MG63 (cell line): Measurements from ENCODE around the gene TNFRSF21. TPM values are rescaled to one million over a fixed set of nuclear protein-coding genes. Genes with fewer than 3 reads are reported as not detected.
"Not testable (repeated sequence)": the region's sequence is repeated elsewhere in the genome, so short reads cannot be mapped to it uniquely, and the experiment has no call there.

Experiments
- DNase-seq: peaks from one replicate; pipeline ENCODE4 v3.0.0-alpha.2; 2020
- H3K27me3 ChIP-seq: fragments of 250-450 bp; sonication (Bioruptor Pico); 2 replicates; pipeline ENCODE4 v1.5.1; 2020; ENCODE audit warnings: mild to moderate bottlenecking, moderate library complexity
- H3K36me3 ChIP-seq: fragments of 250-450 bp; sonication (Bioruptor Pico); 2 replicates; pipeline ENCODE4 v1.5.1; 2020; ENCODE audit warnings: mild to moderate bottlenecking, moderate library complexity
- H3K4me3 ChIP-seq: fragments of 250-450 bp; sonication (Bioruptor Pico); 2 replicates; pipeline ENCODE4 v1.5.1; 2020; ENCODE audit warnings: mild to moderate bottlenecking, moderate library complexity
- H3K9me3 ChIP-seq: fragments of 250-450 bp; sonication (Bioruptor Pico); 2 replicates; pipeline ENCODE4 v1.5.1; 2020; ENCODE audit warnings: mild to moderate bottlenecking, moderate library complexity
- total RNA-seq: library from RNA; depleted of rRNA; stranded (reverse); fragments of >200 nt; shearing (Covaris generic); gene quantifications from 2 replicates; pipeline ENCODE4 v1.2.3, GENCODE V29; 2014; ENCODE audit warnings: low replicate concordance

The TNFRSF21 gene
- total RNA-seq, 1 experiment from 2014 or later, result 0.76 TPM

GRCh38 chr6:47335466-47335865 is 25.8 kb upstream of the TNFRSF21 start:
- Histone ChIP-seq H3K4me3 (no peak overlapping the region), H3K36me3 (no peaks in the 10 kb centered on the region), H3K9me3 (no peaks in the 10 kb centered on the region), H3K27me3 (no peaks in the 10 kb centered on the region)
- DNase-seq, result no peak

- Histone ChIP-seq H3K27me3 (no peaks in the 10 kb centered on the region), H3K36me3 (no peaks in the 10 kb centered on the region)
- no peak for DNase-seq
Measured at GRCh38 chr6:47334334-47334733, 24.6 kb upstream of the TNFRSF21 start.

GRCh38 chr6:47328606-47329005 is 18.9 kb upstream of the TNFRSF21 start:
- not testable (repeated sequence) for H3K27me3 ChIP-seq, H3K4me3 ChIP-seq, H3K36me3 ChIP-seq, DNase-seq, H3K9me3 ChIP-seq

More at GRCh38 chr6:47334334-47334733, 24.6 kb upstream of the TNFRSF21 start:
- no peak overlapping the region for H3K4me3 ChIP-seq
- no peaks in the 10 kb centered on the region for H3K9me3 ChIP-seq

GRCh38 chr6:47328139-47328538 is 18.4 kb upstream of the TNFRSF21 start:
- H3K9me3 ChIP-seq, H3K4me3 ChIP-seq, H3K27me3 ChIP-seq, DNase-seq, H3K36me3 ChIP-seq: not testable (repeated sequence)

GRCh38 chr6:47323887-47324286 is 14.2 kb upstream of the TNFRSF21 start:
- H3K9me3 ChIP-seq, result no peaks in the 10 kb centered on the region
- no peak for DNase-seq
- H3K36me3 ChIP-seq, result no peaks in the 10 kb centered on the region
- H3K27me3 ChIP-seq, result no peaks in the 10 kb centered on the region
- H3K4me3 ChIP-seq, result no peak overlapping the region

- DNase-seq, result no peak
Measured at GRCh38 chr6:47323321-47323720, 13.6 kb upstream of the TNFRSF21 start.

GRCh38 chr6:47321577-47321976 is 11.9 kb upstream of the TNFRSF21 start:
- DNase-seq, result no peak

More at GRCh38 chr6:47323321-47323720, 13.6 kb upstream of the TNFRSF21 start:
- H3K36me3 ChIP-seq, result no peaks in the 10 kb centered on the region
- H3K9me3 ChIP-seq, result no peaks in the 10 kb centered on the region
- H3K27me3 ChIP-seq, result no peaks in the 10 kb centered on the region
- no peak overlapping the region for H3K4me3 ChIP-seq

GRCh38 chr6:47319867-47320266 is 10.2 kb upstream of the TNFRSF21 start:
- Histone ChIP-seq H3K4me3 (no peak overlapping the region), H3K9me3 (no peaks in the 10 kb centered on the region), H3K27me3 (no peaks in the 10 kb centered on the region), H3K36me3 (no peaks in the 10 kb centered on the region)
- no peak for DNase-seq

More at GRCh38 chr6:47321577-47321976, 11.9 kb upstream of the TNFRSF21 start:
- Histone ChIP-seq H3K27me3 (no peaks in the 10 kb centered on the region), H3K4me3 (no peak overlapping the region), H3K9me3 (no peaks in the 10 kb centered on the region), H3K36me3 (no peaks in the 10 kb centered on the region)

GRCh38 chr6:47319382-47319781 is 9.7 kb upstream of the TNFRSF21 start:
- Histone ChIP-seq H3K4me3 (no peak overlapping the region), H3K36me3 (no peaks in the 10 kb centered on the region), H3K27me3 (no peaks in the 10 kb centered on the region), H3K9me3 (no peaks in the 10 kb centered on the region)
- no peak for DNase-seq

- DNase-seq, result no peak
- Histone ChIP-seq H3K4me3 (no peak overlapping the region), H3K9me3 (no peaks in the 10 kb centered on the region), H3K36me3 (no peaks in the 10 kb centered on the region), H3K27me3 (no peaks in the 10 kb centered on the region)
Measured at GRCh38 chr6:47318236-47318989, 8.7 kb upstream of the TNFRSF21 start.

- not testable (repeated sequence) for DNase-seq, H3K9me3 ChIP-seq, H3K27me3 ChIP-seq, H3K36me3 ChIP-seq, H3K4me3 ChIP-seq
Measured at GRCh38 chr6:47315181-47315580, 5.5 kb upstream of the TNFRSF21 start.

GRCh38 chr6:47310131-47310480 is 401 bp upstream of the TNFRSF21 start:
- no peaks in the 10 kb centered on the region for H3K36me3 ChIP-seq
- no peaks in the 10 kb centered on the region for H3K9me3 ChIP-seq
- DNase-seq, result no peak
- no peaks in the 10 kb centered on the region; the same call in 1 of the 2 replicates for H3K27me3 ChIP-seq
- H3K4me3 ChIP-seq, result peak overlapping the region; percentile 59

GRCh38 chr6:47308552-47309290 is 984 bp downstream of the TNFRSF21 start:
- Histone ChIP-seq H3K36me3 (no peaks in the 10 kb centered on the region), H3K4me3 (peak overlapping the region; percentile 59), H3K9me3 (no peaks in the 10 kb centered on the region), H3K27me3 (no peaks in the 10 kb centered on the region; the same call in 1 of the 2 replicates)
- peak; percentile 19 for DNase-seq

- no peaks in the 10 kb centered on the region for H3K36me3 ChIP-seq
- no peaks in the 10 kb centered on the region for H3K9me3 ChIP-seq
- H3K27me3 ChIP-seq, result no peaks in the 10 kb centered on the region; the same call in 1 of the 2 replicates
- DNase-seq, result no peak
- no peak overlapping the region for H3K4me3 ChIP-seq
Measured at GRCh38 chr6:47308198-47308517, 1.5 kb downstream of the TNFRSF21 start.

- Histone ChIP-seq H3K27me3 (no peaks in the 10 kb centered on the region; the same call in 1 of the 2 replicates), H3K4me3 (no peak overlapping the region)
Measured at GRCh38 chr6:47307362-47308197, 2.1 kb downstream of the TNFRSF21 start.

GRCh38 chr6:47306887-47307286 is 2.8 kb downstream of the TNFRSF21 start:
- Histone ChIP-seq H3K36me3 (no peaks in the 10 kb centered on the region), H3K9me3 (no peaks in the 10 kb centered on the region), H3K4me3 (no peak overlapping the region), H3K27me3 (no peaks in the 10 kb centered on the region; the same call in 1 of the 2 replicates)
- no peak for DNase-seq

More at GRCh38 chr6:47307362-47308197, 2.1 kb downstream of the TNFRSF21 start:
- Histone ChIP-seq H3K36me3 (no peaks in the 10 kb centered on the region), H3K9me3 (no peaks in the 10 kb centered on the region)
- no peak for DNase-seq

- no peak overlapping the region for H3K4me3 ChIP-seq
- DNase-seq, result no peak
- no peaks in the 10 kb centered on the region; the same call in 1 of the 2 replicates for H3K27me3 ChIP-seq
- no peaks in the 10 kb centered on the region for H3K9me3 ChIP-seq
- H3K36me3 ChIP-seq, result no peaks in the 10 kb centered on the region
Measured at GRCh38 chr6:47303861-47304260, 5.8 kb downstream of the TNFRSF21 start.
